GM12878 (cell line): ENCODE data around the gene USP31. TPM values are rescaled to one million over a fixed set of nuclear protein-coding genes. Genes with fewer than 3 reads are reported as not detected.

Experiments
- ATAC-seq: fragments of 200-7000 bp; cut with Tn5 transposase; 3 replicates; pipeline ENCODE4 v1.9.1; 2020; ENCODE audit warnings: mild to moderate bottlenecking, moderate library complexity
- BruUV-seq: library from RNA; stranded (reverse); fragments of 400-500 nt; replicated peaks from 2 replicates; lab custom pipeline; 2021; lab: Mats Ljungman, UMichigan
- CTCF ChIA-PET: fragments of 300-600 bp; sonication (Branson Sonifier 250); formaldehyde crosslinking; extraction: SDS; loops from one replicate; lab custom pipeline; 2021; ENCODE audit warnings: inconsistent platforms; lab: Yijun Ruan, JAX
- POLR2A ChIA-PET: fragments of 350-600 bp; formaldehyde crosslinking; extraction: SDS; loops from one replicate; lab custom pipeline; 2021; ENCODE audit warnings: inconsistent platforms; lab: Charles Lee
- RAD21 ChIA-PET: fragments of 300-600 bp; sonication (Branson Sonifier 250); formaldehyde crosslinking; loops from one replicate; lab custom pipeline; 2023; ENCODE audit warnings: antibody characterized with exemption; ENCODE audit not compliant: unreplicated experiment; lab: Charles Lee
- SMC1A ChIA-PET: fragments of 300-600 bp; sonication (Branson Sonifier 250); formaldehyde crosslinking; loops from one replicate; lab custom pipeline; 2023; ENCODE audit not compliant: unreplicated experiment, uncharacterized antibody; lab: Charles Lee
- DNase-seq: peaks from one replicate; pipeline ENCODE4 v3.0.0-alpha.2; 2011; ENCODE audit warnings: low read depth, low spot score
- FAIRE-seq: peaks from 3 replicates; lab custom pipeline; 2011; peaks lifted over from hg19 to GRCh38; lab: Jason Lieb, UNC
- H2AFZ ChIP-seq: 2 replicates; pipeline ENCODE4 v1.6.0; 2011; ENCODE audit warnings: low read depth, low read length, control low read depth; ENCODE audit not compliant: control insufficient read depth
- H3K27ac ChIP-seq: 2 replicates; pipeline ENCODE4 v1.5.1; 2011; ENCODE audit warnings: control low read depth; ENCODE audit not compliant: control insufficient read depth, insufficient read depth
- H3K27me3 ChIP-seq, 2 experiments: replicated peaks in 1 of 2; 2 replicates each; pipeline versions ENCODE4 v1.6.0 to v1.6.1; 2011; ENCODE audit warnings: low read length in 1 of 2; ENCODE audit not compliant: control insufficient read depth in 2 of 2, insufficient read depth in 2 of 2
- H3K36me3 ChIP-seq, 2 experiments: 2 replicates each; pipeline ENCODE4 v1.5.1; 2011; ENCODE audit warnings: low read length in 1 of 2; ENCODE audit not compliant: control insufficient read depth in 2 of 2, insufficient read depth in 2 of 2
- H3K4me1 ChIP-seq: 2 replicates; pipeline ENCODE4 v1.6.1; 2011; ENCODE audit warnings: mild to moderate bottlenecking, low read length, moderate library complexity, mixed read lengths; ENCODE audit not compliant: control insufficient read depth, insufficient read depth
- H3K4me2 ChIP-seq: 2 replicates; pipeline ENCODE4 v1.6.0; 2011; ENCODE audit warnings: control low read depth; ENCODE audit not compliant: control insufficient read depth, insufficient read depth
- H3K4me3 ChIP-seq: fragments of 200-600 bp; sonication (generic); 2 replicates; pipeline ENCODE4 v1.5.1; 2016
- H3K79me2 ChIP-seq: 2 replicates; pipeline ENCODE4 v1.6.0; 2011; ENCODE audit warnings: low read length; ENCODE audit not compliant: control insufficient read depth, insufficient read depth
- H3K9ac ChIP-seq: 2 replicates; pipeline ENCODE4 v1.8.0; 2011; ENCODE audit warnings: low read length, control low read depth, mixed read lengths; ENCODE audit not compliant: control insufficient read depth, insufficient read depth
- H3K9me3 ChIP-seq: replicated peaks from 3 replicates; pipeline ENCODE4 v1.5.1; 2011; ENCODE audit warnings: mild to moderate bottlenecking, low read length; ENCODE audit not compliant: control insufficient read depth, insufficient read depth
- H4K20me1 ChIP-seq: 2 replicates; pipeline ENCODE4 v1.6.0; 2011; ENCODE audit not compliant: control insufficient read depth, insufficient read depth
- E2F8 ChIP-seq: fragments of 450-650 bp; IDR thresholded peaks from 2 replicates; pipeline ENCODE4 v1.6.1; 2018; ENCODE audit warnings: mild to moderate bottlenecking, low read depth, moderate library complexity; ENCODE audit not compliant: partially characterized antibody
- NRF1 ChIP-seq: conservative IDR thresholded peaks from 2 replicates; pipeline ENCODE4 v1.6.1; 2011; ENCODE audit warnings: mild to moderate bottlenecking, low read depth, low read length, improper control_type of control experiment
- POLR2A ChIP-seq: IDR thresholded peaks from 2 replicates; pipeline ENCODE4 v1.6.1; 2011; ENCODE audit warnings: low read depth, mild to moderate bottlenecking, low read length
- TCF7 ChIP-seq: IDR thresholded peaks from 2 replicates; pipeline ENCODE4 v1.6.1; 2014; ENCODE audit warnings: antibody characterized with exemption, borderline replicate concordance
- ZNF274 ChIP-seq: IDR thresholded peaks from one replicate; pipeline ENCODE4 v1.8.0; 2011; ENCODE audit not compliant: insufficient read length, insufficient read depth
- WGBS: methylation state at CpG from one replicate; pipeline ENCODE4 v1.1.6; 2016; ENCODE audit warnings: low lambda C conversion rate; ENCODE audit not compliant: insufficient replicate concordance, insufficient coverage; ENCODE audit errors: missing lambda C conversion rate; 5-methylcytosine and 5-hydroxymethylcytosine counted together
- in situ Hi-C: fragments of 300-500 bp; cut with MboI; formaldehyde crosslinking; loops from 9 replicates; pipeline ENCODE4 v1.14.3; 2018; ENCODE audit warnings: mixed read lengths
- intact Hi-C: fragments of 100-400 bp; cut with micrococcal nuclease; formaldehyde crosslinking; loops from one replicate; pipeline ENCODE4 v1.14.2; 2022; ENCODE audit not compliant: unreplicated experiment
- polyA plus RNA-seq, 11 experiments: library from polyadenylated mRNA; depleted of rRNA in 4 of 11; unstranded in 6 of 11; stranded (reverse) in 5 of 11; fragments of >200 nt; fragmentation: Nextera tagmentation in 4 of 11; fragmentation: Illumina TruSeq in 1 of 11; extraction: Ambion mirVana in 4 of 11; extraction: Trizol in 1 of 11; gene quantifications; 1 replicate in 1 of 11; 2 replicates in 10 of 11; pipeline versions ENCODE4 v1.2.1 to v1.2.3, GENCODE V29; 2011 to 2016; ENCODE audit warnings: inconsistent platforms in 2 of 11, missing spikeins in 2 of 11, low read depth in 1 of 11
- total RNA-seq, 4 experiments: library from RNA; depleted of rRNA in 3 of 4; stranded (reverse); fragments of >200 nt in 3 of 4; fragmentation: Illumina TruSeq in 1 of 4; extraction: Trizol in 1 of 4; gene quantifications; 2 replicates each; pipeline versions ENCODE4 v1.2.1 to v1.2.3, GENCODE V29; 2013 to 2021
- TF ChIP-seq, protein P1 (sequence below): fragments of 450-650 bp; formaldehyde crosslinking; IDR thresholded peaks from 2 replicates; pipeline ENCODE4 v1.4.0; 2020; ENCODE audit warnings: mild to moderate bottlenecking, moderate library complexity

USP31 gene
- total and polyA plus RNA-seq, 10 of the 15 experiments (the other 5 are each of a cell fraction or from before 2014, with no cell fraction given) = 0.87 to 6.5 (median 3.2) TPM

DNA sequence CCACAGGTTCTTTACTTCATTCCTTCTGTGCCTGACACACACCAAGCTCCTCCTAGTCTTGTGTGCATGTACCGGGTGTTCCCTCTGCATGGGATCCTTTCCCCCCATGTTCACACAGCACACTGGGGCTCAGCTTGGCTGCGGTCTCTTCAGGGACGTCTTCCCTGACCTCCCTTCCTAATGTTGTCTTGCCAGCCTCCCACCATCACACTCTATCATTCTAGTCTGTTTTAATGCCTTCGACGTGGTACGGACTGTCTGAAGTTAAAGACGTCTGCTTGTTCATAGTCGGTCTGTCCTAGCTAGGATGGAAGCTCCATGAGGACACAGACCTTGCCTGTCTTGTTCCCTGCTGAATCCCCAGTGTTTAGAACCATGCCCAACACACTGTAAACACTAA lies 60.1 kb downstream of the USP31 start:
- no peak for DNase-seq
- Histone ChIP-seq H3K79me2 (no peaks in the 10 kb centered on the region), H2AFZ (no peak overlapping the region), H3K27ac (no peak overlapping the region), H3K9ac (no peak overlapping the region), H3K36me3 (peaks cover 2% of the 10 kb centered on the region in 2 experiments; a peak in 3 of 4 replicates), H3K4me2 (no peak overlapping the region), H3K4me3 (no peak overlapping the region), H3K9me3 (no peaks in the 10 kb centered on the region), H4K20me1 (no peaks in the 10 kb centered on the region), H3K4me1 (no peaks in the 10 kb centered on the region), H3K27me3 (no peaks in the 10 kb centered on the region)
- WGBS = 98% methylated on average over 8 of the region's 8 CpGs
- ChIA-PET RAD21 (no interaction called here), SMC1A (interaction anchor here (1.0 kb wide), 1 partner anchor 10 kb away, joined by 3 read pairs; no protein-coding TSS in a partner anchor), POLR2A (no interaction called here), CTCF (no interaction called here)
- intact Hi-C loops (no loop called here), in situ Hi-C loops (no loop called here)
- no peak for ATAC-seq
- TF ChIP-seq NRF1 = no peak
- TF ChIP-seq ZNF274 = no peak
- TF ChIP-seq TCF7 = no peak
- TF ChIP-seq E2F8 = no peak
- no peak for TF ChIP-seq POLR2A
- TF ChIP-seq, protein P1, sequence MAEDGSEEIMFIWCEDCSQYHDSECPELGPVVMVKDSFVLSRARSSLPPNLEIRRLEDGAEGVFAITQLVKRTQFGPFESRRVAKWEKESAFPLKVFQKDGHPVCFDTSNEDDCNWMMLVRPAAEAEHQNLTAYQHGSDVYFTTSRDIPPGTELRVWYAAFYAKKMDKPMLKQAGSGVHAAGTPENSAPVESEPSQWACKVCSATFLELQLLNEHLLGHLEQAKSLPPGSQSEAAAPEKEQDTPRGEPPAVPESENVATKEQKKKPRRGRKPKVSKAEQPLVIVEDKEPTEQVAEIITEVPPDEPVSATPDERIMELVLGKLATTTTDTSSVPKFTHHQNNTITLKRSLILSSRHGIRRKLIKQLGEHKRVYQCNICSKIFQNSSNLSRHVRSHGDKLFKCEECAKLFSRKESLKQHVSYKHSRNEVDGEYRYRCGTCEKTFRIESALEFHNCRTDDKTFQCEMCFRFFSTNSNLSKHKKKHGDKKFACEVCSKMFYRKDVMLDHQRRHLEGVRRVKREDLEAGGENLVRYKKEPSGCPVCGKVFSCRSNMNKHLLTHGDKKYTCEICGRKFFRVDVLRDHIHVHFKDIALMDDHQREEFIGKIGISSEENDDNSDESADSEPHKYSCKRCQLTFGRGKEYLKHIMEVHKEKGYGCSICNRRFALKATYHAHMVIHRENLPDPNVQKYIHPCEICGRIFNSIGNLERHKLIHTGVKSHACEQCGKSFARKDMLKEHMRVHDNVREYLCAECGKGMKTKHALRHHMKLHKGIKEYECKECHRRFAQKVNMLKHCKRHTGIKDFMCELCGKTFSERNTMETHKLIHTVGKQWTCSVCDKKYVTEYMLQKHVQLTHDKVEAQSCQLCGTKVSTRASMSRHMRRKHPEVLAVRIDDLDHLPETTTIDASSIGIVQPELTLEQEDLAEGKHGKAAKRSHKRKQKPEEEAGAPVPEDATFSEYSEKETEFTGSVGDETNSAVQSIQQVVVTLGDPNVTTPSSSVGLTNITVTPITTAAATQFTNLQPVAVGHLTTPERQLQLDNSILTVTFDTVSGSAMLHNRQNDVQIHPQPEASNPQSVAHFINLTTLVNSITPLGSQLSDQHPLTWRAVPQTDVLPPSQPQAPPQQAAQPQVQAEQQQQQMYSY (CRISPR knock-in tag) = no peak
- no TSS peak for BruUV-seq
- FAIRE-seq = no peak
